ENCODE results near the gene ZNF674.
"Not testable (repeated sequence)": the region's sequence is repeated elsewhere in the genome, so short reads cannot be mapped to it uniquely, and the experiment has no call there.

Gene ZNF674

GRCh38 chrX:46553935-46554334 lies 8.7 kb upstream of the ZNF674 start:
- TF ChIP-seq CTCF (IDR thresholded peaks at IDR 0.05; ENCODE audit: borderline replicate concordance, control extremely low read depth, extremely low read depth, insufficient read depth, missing control alignments): no peak
- in situ Hi-C loops (cut with MboI; ENCODE audit: low sequenced_read_pairs, unreplicated experiment): loop anchor here (10.0 kb wide), 1 partner anchor 241 kb away; no protein-coding TSS in a partner anchor
- DNase-seq (ENCODE audit: low spot score): no peak

GRCh38 chrX:46551494-46552128 lies 6.4 kb upstream of the ZNF674 start:
- DNase-seq (ENCODE audit: low spot score): no peak
- no peak for TF ChIP-seq CTCF (IDR thresholded peaks at IDR 0.05; ENCODE audit: borderline replicate concordance, control extremely low read depth, extremely low read depth, insufficient read depth, missing control alignments)
- in situ Hi-C loops (cut with MboI; ENCODE audit: low sequenced_read_pairs, unreplicated experiment): loop anchor here (10.0 kb wide), 1 partner anchor 243 kb away; no protein-coding TSS in a partner anchor

GRCh38 chrX:46549914-46550313 lies 4.7 kb upstream of the ZNF674 start:
- DNase-seq (ENCODE audit: low spot score): no peak
- in situ Hi-C loops (cut with MboI; ENCODE audit: low sequenced_read_pairs, unreplicated experiment): loop anchor here (10.0 kb wide), 1 partner anchor 245 kb away; no protein-coding TSS in a partner anchor
- TF ChIP-seq CTCF (IDR thresholded peaks at IDR 0.05; ENCODE audit: borderline replicate concordance, control extremely low read depth, extremely low read depth, insufficient read depth, missing control alignments): no peak

- no peak for DNase-seq (ENCODE audit: low spot score)
- no peak for TF ChIP-seq CTCF (IDR thresholded peaks at IDR 0.05; ENCODE audit: borderline replicate concordance, control extremely low read depth, extremely low read depth, insufficient read depth, missing control alignments)
- in situ Hi-C loops (cut with MboI; ENCODE audit: low sequenced_read_pairs, unreplicated experiment): no loop called here
Observed at GRCh38 chrX:46547857-46548256, 2.6 kb upstream of the ZNF674 start.

- in situ Hi-C loops (cut with MboI; ENCODE audit: low sequenced_read_pairs, unreplicated experiment); DNase-seq (ENCODE audit: low spot score): not testable (repeated sequence)
Observed at GRCh38 chrX:46544527-46544926, 694 bp downstream of the ZNF674 start.

- DNase-seq (ENCODE audit: low spot score): no peak
- in situ Hi-C loops (cut with MboI; ENCODE audit: low sequenced_read_pairs, unreplicated experiment): no loop called here
- TF ChIP-seq CTCF (IDR thresholded peaks at IDR 0.05; ENCODE audit: borderline replicate concordance, control extremely low read depth, extremely low read depth, insufficient read depth, missing control alignments): no peak
Observed at GRCh38 chrX:46543441-46543840, 1.8 kb downstream of the ZNF674 start.

- TF ChIP-seq CTCF (IDR thresholded peaks at IDR 0.05; ENCODE audit: borderline replicate concordance, control extremely low read depth, extremely low read depth, insufficient read depth, missing control alignments): no peak
- no peak for DNase-seq (ENCODE audit: low spot score)
- in situ Hi-C loops (cut with MboI; ENCODE audit: low sequenced_read_pairs, unreplicated experiment): no loop called here
Observed at GRCh38 chrX:46531442-46531841, 13.8 kb downstream of the ZNF674 start.

- in situ Hi-C loops (cut with MboI; ENCODE audit: low sequenced_read_pairs, unreplicated experiment); DNase-seq (ENCODE audit: low spot score): not testable (repeated sequence)
Observed at GRCh38 chrX:46530404-46530908, 14.8 kb downstream of the ZNF674 start.

- in situ Hi-C loops (cut with MboI; ENCODE audit: low sequenced_read_pairs, unreplicated experiment); DNase-seq (ENCODE audit: low spot score): not testable (repeated sequence)
Observed at GRCh38 chrX:46529740-46530403, 15.3 kb downstream of the ZNF674 start.

- DNase-seq (ENCODE audit: low spot score); in situ Hi-C loops (cut with MboI; ENCODE audit: low sequenced_read_pairs, unreplicated experiment): not testable (repeated sequence)
Observed at GRCh38 chrX:46528640-46529039, 16.6 kb downstream of the ZNF674 start.

Data from GM13976 (cell line).